ENCODE results near the gene SNX5.

DNA sequence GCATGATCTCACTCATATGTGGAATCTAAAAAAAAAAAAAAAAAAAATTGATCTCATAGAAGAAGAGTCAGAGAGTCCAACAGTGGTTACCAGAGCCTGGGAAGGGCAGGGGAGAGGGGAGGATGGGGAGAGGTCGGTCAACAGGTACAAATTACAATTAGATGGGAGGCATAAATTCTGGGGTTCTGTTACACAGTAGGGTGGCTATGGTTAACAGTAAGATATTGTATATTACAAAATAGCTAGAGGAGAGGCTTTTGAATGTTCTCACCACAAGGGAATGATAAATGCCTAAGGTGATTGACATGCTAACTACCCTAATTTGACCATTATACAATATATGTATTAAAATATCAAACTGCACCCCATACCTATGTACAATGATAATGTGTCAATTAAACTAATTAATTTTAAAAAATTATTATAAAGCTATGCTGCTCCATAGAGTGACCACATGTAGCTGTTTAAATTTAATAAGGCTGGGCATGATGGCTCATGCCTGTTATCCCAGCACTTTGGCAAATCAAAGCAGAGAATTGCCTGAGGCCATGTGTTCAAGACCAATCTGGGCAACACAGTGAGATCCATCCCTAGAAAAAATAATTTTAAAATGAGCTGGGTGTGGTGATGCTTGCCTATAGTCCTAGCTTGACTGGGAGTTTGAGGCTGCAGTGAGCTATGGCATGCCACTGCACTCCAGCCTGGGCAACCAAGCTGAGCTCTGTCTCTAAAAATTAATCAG lies 70.9 kb downstream of the SNX5 start:
- TF ChIP-seq, protein P1, sequence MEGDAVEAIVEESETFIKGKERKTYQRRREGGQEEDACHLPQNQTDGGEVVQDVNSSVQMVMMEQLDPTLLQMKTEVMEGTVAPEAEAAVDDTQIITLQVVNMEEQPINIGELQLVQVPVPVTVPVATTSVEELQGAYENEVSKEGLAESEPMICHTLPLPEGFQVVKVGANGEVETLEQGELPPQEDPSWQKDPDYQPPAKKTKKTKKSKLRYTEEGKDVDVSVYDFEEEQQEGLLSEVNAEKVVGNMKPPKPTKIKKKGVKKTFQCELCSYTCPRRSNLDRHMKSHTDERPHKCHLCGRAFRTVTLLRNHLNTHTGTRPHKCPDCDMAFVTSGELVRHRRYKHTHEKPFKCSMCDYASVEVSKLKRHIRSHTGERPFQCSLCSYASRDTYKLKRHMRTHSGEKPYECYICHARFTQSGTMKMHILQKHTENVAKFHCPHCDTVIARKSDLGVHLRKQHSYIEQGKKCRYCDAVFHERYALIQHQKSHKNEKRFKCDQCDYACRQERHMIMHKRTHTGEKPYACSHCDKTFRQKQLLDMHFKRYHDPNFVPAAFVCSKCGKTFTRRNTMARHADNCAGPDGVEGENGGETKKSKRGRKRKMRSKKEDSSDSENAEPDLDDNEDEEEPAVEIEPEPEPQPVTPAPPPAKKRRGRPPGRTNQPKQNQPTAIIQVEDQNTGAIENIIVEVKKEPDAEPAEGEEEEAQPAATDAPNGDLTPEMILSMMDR (IDR thresholded peaks at IDR 0.05), result no peak
- no peak for TF ChIP-seq POLR2A (IDR thresholded peaks at IDR 0.05)
